Measurements from ENCODE around the gene ARMCX2.

Gene ARMCX2

DNA sequence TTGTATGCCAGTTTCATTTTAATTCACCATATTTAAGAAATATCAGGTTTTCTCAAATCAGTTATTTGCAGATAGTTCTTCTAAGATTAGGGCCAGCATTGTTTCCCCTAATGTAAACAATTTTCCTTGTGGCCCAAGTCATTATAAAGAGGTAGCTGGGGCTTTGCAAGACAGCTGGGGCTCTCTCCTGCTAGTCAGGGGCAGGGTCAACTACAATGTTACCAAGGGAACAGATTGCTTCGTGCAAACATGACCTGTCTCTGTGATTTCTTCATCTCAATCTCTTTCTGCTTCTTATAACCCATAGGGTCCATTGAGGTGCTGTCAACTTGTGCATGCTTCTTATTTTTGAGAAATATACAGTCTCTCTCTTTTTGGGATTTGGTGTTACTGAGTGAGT lies 53.9 kb downstream of the ARMCX2 start:
- DNase-seq (ENCODE audit: low read depth, low spot score): no peak
- no peak overlapping the region for H3K4me3 ChIP-seq (ENCODE audit: low read depth, low read length)
- in situ Hi-C loops (cut with HindIII; ENCODE audit: low sequenced_read_pairs): no loop called here
- TF ChIP-seq, protein P1, sequence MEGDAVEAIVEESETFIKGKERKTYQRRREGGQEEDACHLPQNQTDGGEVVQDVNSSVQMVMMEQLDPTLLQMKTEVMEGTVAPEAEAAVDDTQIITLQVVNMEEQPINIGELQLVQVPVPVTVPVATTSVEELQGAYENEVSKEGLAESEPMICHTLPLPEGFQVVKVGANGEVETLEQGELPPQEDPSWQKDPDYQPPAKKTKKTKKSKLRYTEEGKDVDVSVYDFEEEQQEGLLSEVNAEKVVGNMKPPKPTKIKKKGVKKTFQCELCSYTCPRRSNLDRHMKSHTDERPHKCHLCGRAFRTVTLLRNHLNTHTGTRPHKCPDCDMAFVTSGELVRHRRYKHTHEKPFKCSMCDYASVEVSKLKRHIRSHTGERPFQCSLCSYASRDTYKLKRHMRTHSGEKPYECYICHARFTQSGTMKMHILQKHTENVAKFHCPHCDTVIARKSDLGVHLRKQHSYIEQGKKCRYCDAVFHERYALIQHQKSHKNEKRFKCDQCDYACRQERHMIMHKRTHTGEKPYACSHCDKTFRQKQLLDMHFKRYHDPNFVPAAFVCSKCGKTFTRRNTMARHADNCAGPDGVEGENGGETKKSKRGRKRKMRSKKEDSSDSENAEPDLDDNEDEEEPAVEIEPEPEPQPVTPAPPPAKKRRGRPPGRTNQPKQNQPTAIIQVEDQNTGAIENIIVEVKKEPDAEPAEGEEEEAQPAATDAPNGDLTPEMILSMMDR (IDR thresholded peaks at IDR 0.05; ENCODE audit: low read depth, low read length): no peak

All from astrocyte of the spinal cord (primary cell).